Calu3 (cell line): ENCODE measurements around the gene KLHL29. TPM values are rescaled to one million over a fixed set of nuclear protein-coding genes. Genes with fewer than 3 reads are reported as not detected.

Experiments used
- BruUV-seq: library from RNA; stranded (reverse); fragments of 400-500 nt; replicated peaks from 2 replicates; lab custom pipeline; 2021; lab: Mats Ljungman, UMichigan
- CTCF ChIA-PET: fragments of 300-600 bp; sonication (Branson Sonifier 250); formaldehyde crosslinking; loops from one replicate; lab custom pipeline; 2022; ENCODE audit warnings: antibody characterized with exemption; lab: Charles Lee
- DNase-seq: peaks from one replicate; pipeline ENCODE4 v3.0.0; 2022
- H3K27ac Mint-ChIP-seq: one replicate; pipeline ENCODE4 v1.8.0; 2022; ENCODE audit warnings: mixed read lengths; ENCODE audit not compliant: unreplicated experiment
- H3K27me3 Mint-ChIP-seq: one replicate; pipeline ENCODE4 v1.8.0; 2022; ENCODE audit warnings: mixed read lengths; ENCODE audit not compliant: unreplicated experiment
- H3K36me3 Mint-ChIP-seq: one replicate; pipeline ENCODE4 v1.8.0; 2022; ENCODE audit warnings: mild to moderate bottlenecking, moderate library complexity, mixed read lengths; ENCODE audit not compliant: insufficient read depth, unreplicated experiment
- H3K4me1 Mint-ChIP-seq: one replicate; pipeline ENCODE4 v1.8.0; 2022; ENCODE audit warnings: mild to moderate bottlenecking, low read depth, mixed read lengths; ENCODE audit not compliant: unreplicated experiment
- H3K4me3 Mint-ChIP-seq: one replicate; pipeline ENCODE4 v1.8.0; 2022; ENCODE audit warnings: mild to moderate bottlenecking, low read depth, moderate library complexity, mixed read lengths; ENCODE audit not compliant: unreplicated experiment
- H3K9me3 Mint-ChIP-seq: one replicate; pipeline ENCODE4 v1.8.0; 2022; ENCODE audit warnings: low read depth, mixed read lengths; ENCODE audit not compliant: unreplicated experiment
- CTCF ChIP-seq: fragments of 200-600 bp; IDR thresholded peaks from one replicate; pipeline ENCODE4 v1.8.0; 2022; ENCODE audit warnings: antibody characterized with exemption; ENCODE audit not compliant: unreplicated experiment
- intact Hi-C: fragments of 100-400 bp; cut with micrococcal nuclease; formaldehyde crosslinking; loops from one replicate; pipeline ENCODE4 v1.10.0; 2022; ENCODE audit not compliant: unreplicated experiment
- total RNA-seq: library from RNA; stranded (reverse); gene quantifications from 2 replicates; pipeline ENCODE4 v1.2.3, GENCODE V29; 2022

KLHL29 gene
- total RNA-seq, 1 experiment from 2014 or later: 11.9 TPM

- CTCF ChIA-PET: no interaction called here
- TF ChIP-seq CTCF: no peak
- intact Hi-C loops: loop anchor here (10.0 kb wide), 1 partner anchor 402 kb away; no protein-coding TSS in a partner anchor
- BruUV-seq: no TSS peak
- Mint-ChIP-seq H3K4me1 (peaks cover 29% of the 10 kb centered on the region), H3K27me3 (peaks cover 18% of the 10 kb centered on the region), H3K27ac (no peak overlapping the region), H3K9me3 (no peaks in the 10 kb centered on the region), H3K4me3 (no peak overlapping the region), H3K36me3 (no peaks in the 10 kb centered on the region)
- no peak for DNase-seq
These were observed 21.7 kb upstream of the KLHL29 start for GRCh38 chr2:23363268-23363667.

- Mint-ChIP-seq H3K36me3 (no peaks in the 10 kb centered on the region), H3K9me3 (no peaks in the 10 kb centered on the region), H3K27me3 (peaks cover 18% of the 10 kb centered on the region), H3K27ac (no peak overlapping the region), H3K4me1 (peaks cover 29% of the 10 kb centered on the region), H3K4me3 (no peak overlapping the region)
- no peak for TF ChIP-seq CTCF
- no peak for DNase-seq
- CTCF ChIA-PET: no interaction called here
- no TSS peak for BruUV-seq
- intact Hi-C loops: loop anchor here (10.0 kb wide), 1 partner anchor 401 kb away; no protein-coding TSS in a partner anchor
These were observed 21.1 kb upstream of the KLHL29 start for GRCh38 chr2:23363831-23364230.

- intact Hi-C loops: loop anchor here (2.0 to 10.0 kb wide), 2 partner anchors 200 to 398 kb away; no protein-coding TSS in a partner anchor
- Mint-ChIP-seq H3K27ac (peak overlapping the region; percentile 32), H3K4me1 (peaks cover 15% of the 10 kb centered on the region), H3K27me3 (peaks cover 18% of the 10 kb centered on the region), H3K36me3 (no peaks in the 10 kb centered on the region), H3K9me3 (no peaks in the 10 kb centered on the region), H3K4me3 (peak overlapping the region; percentile 47)
- BruUV-seq: no TSS peak
- DNase-seq: no peak
- CTCF ChIA-PET: interaction anchor here (0.6 to 1.1 kb wide), 4 partner anchors 20 to 718 kb away, joined by 3 to 4 read pairs (median 4); partner anchors contain the start of gene TP53I3
- no peak for TF ChIP-seq CTCF
These were observed 18.3 kb upstream of the KLHL29 start for GRCh38 chr2:23366720-23367119.

GRCh38 chr2:23367760-23368159 lies 17.2 kb upstream of the KLHL29 start:
- Mint-ChIP-seq H3K4me3 (no peak overlapping the region), H3K27ac (no peak overlapping the region), H3K4me1 (peaks cover 15% of the 10 kb centered on the region), H3K36me3 (no peaks in the 10 kb centered on the region), H3K27me3 (peaks cover 18% of the 10 kb centered on the region), H3K9me3 (no peaks in the 10 kb centered on the region)
- intact Hi-C loops: loop anchor here (2.0 to 10.0 kb wide), 2 partner anchors 199 to 397 kb away; no protein-coding TSS in a partner anchor
- no peak for TF ChIP-seq CTCF
- no TSS peak for BruUV-seq
- CTCF ChIA-PET: interaction anchor here (0.6 kb wide), 1 partner anchor 259 kb away, joined by 3 read pairs; no protein-coding TSS in a partner anchor
- DNase-seq: no peak
